ENCODE data around the gene JAG2. TPM values are rescaled to one million over a fixed set of nuclear protein-coding genes. Genes with fewer than 3 reads are reported as not detected.

Gene JAG2
- total RNA-seq, 6 experiments from 2014 or later, result 1.1 to 3.5 (median 1.2) TPM

- H3K36me3 ChIP-seq, result no peaks in the 10 kb centered on the region
- WGBS (ENCODE audit: insufficient coverage, low coverage, low lambda C conversion rate, missing lambda C conversion rate), result 60% methylated on average over 7 of the region's 7 CpGs
- no peaks in the 10 kb centered on the region for H3K9me3 ChIP-seq
- DNase-seq, result no peak
- TF ChIP-seq, protein P1, sequence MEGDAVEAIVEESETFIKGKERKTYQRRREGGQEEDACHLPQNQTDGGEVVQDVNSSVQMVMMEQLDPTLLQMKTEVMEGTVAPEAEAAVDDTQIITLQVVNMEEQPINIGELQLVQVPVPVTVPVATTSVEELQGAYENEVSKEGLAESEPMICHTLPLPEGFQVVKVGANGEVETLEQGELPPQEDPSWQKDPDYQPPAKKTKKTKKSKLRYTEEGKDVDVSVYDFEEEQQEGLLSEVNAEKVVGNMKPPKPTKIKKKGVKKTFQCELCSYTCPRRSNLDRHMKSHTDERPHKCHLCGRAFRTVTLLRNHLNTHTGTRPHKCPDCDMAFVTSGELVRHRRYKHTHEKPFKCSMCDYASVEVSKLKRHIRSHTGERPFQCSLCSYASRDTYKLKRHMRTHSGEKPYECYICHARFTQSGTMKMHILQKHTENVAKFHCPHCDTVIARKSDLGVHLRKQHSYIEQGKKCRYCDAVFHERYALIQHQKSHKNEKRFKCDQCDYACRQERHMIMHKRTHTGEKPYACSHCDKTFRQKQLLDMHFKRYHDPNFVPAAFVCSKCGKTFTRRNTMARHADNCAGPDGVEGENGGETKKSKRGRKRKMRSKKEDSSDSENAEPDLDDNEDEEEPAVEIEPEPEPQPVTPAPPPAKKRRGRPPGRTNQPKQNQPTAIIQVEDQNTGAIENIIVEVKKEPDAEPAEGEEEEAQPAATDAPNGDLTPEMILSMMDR (IDR thresholded peaks at IDR 0.05), result no peak
- TF ChIP-seq POLR2A (IDR thresholded peaks at IDR 0.05), result no peak
- intact Hi-C loops (cut with DNase I), result no loop called here
- ATAC-seq, result no peak
- H3K4me3 ChIP-seq, result no peak overlapping the region
- no peak overlapping the region for H3K27ac ChIP-seq
- H3K27me3 ChIP-seq, result no peaks in the 10 kb centered on the region
- no peaks in the 10 kb centered on the region for H3K4me1 ChIP-seq
Observed at GRCh38 chr14:105105158-105105557, 63.4 kb downstream of the JAG2 start.

GRCh38 chr14:105102893-105103292 is 65.7 kb downstream of the JAG2 start:
- DNase-seq (no peak), ATAC-seq (no peak)
- no peak overlapping the region for H3K4me3 ChIP-seq
- no peaks in the 10 kb centered on the region for H3K27me3 ChIP-seq
- no peaks in the 10 kb centered on the region for H3K36me3 ChIP-seq
- H3K4me1 ChIP-seq, result no peaks in the 10 kb centered on the region
- WGBS (ENCODE audit: insufficient coverage, low coverage, low lambda C conversion rate, missing lambda C conversion rate), result no CpG with 5 or more reads among the region's 3 CpGs
- intact Hi-C loops (cut with DNase I), result no loop called here
- TF ChIP-seq POLR2A (IDR thresholded peaks at IDR 0.05), result no peak
- TF ChIP-seq, protein P1 (IDR thresholded peaks at IDR 0.05), result no peak
- no peak overlapping the region for H3K27ac ChIP-seq
- H3K9me3 ChIP-seq, result no peaks in the 10 kb centered on the region

DNA sequence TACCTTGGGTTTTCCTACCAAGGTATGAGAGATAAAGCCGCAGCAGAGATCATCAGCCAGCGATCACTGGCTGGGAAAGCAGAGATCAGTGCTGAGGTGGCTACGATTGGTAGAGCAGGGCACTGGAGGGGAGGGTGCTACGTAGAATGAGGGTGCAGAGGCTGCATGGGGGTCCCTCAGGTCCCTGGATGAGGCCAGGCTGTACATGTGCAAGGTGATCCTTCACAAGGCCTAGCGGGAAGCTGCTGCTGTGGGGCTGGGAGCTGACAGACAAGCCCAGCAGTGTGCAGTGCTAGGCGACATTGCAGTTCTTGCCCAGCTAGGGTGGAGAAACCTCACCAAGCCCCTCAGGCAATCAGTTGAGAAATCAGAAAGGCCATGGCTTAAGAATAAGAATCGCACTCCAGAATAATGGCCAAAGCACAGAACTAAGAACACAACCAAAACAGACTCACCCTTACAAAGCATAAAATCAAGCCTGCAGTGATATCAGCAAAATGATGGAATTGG is 66.2 kb downstream of the JAG2 start:
- Histone ChIP-seq H3K4me1 (no peaks in the 10 kb centered on the region), H3K36me3 (no peaks in the 10 kb centered on the region), H3K27me3 (no peaks in the 10 kb centered on the region), H3K4me3 (no peak overlapping the region), H3K27ac (no peak overlapping the region), H3K9me3 (no peaks in the 10 kb centered on the region)
- TF ChIP-seq, protein P1 (IDR thresholded peaks at IDR 0.05), result no peak
- no peak for TF ChIP-seq POLR2A (IDR thresholded peaks at IDR 0.05)
- 75% methylated on average over 3 of the region's 7 CpGs for WGBS (ENCODE audit: insufficient coverage, low coverage, low lambda C conversion rate, missing lambda C conversion rate)
- DNase-seq (no peak), ATAC-seq (no peak)
- intact Hi-C loops (cut with DNase I), result no loop called here

GRCh38 chr14:105100910-105101309 is 67.7 kb downstream of the JAG2 start:
- Histone ChIP-seq H3K9me3 (no peaks in the 10 kb centered on the region), H3K36me3 (no peaks in the 10 kb centered on the region), H3K4me1 (no peaks in the 10 kb centered on the region), H3K4me3 (no peak overlapping the region), H3K27ac (no peak overlapping the region), H3K27me3 (no peaks in the 10 kb centered on the region)
- TF ChIP-seq, protein P1 (IDR thresholded peaks at IDR 0.05), result no peak
- no peak for TF ChIP-seq POLR2A (IDR thresholded peaks at IDR 0.05)
- intact Hi-C loops (cut with DNase I), result no loop called here
- DNase-seq (no peak), ATAC-seq (no peak)
- WGBS (ENCODE audit: insufficient coverage, low coverage, low lambda C conversion rate, missing lambda C conversion rate), result 81% methylated on average over 4 of the region's 4 CpGs

- TF ChIP-seq, protein P1 (IDR thresholded peaks at IDR 0.05), result no peak
- no peak for TF ChIP-seq POLR2A (IDR thresholded peaks at IDR 0.05)
- H3K36me3 ChIP-seq, result no peaks in the 10 kb centered on the region
- 59% methylated on average over 6 of the region's 6 CpGs for WGBS (ENCODE audit: insufficient coverage, low coverage, low lambda C conversion rate, missing lambda C conversion rate)
- no peaks in the 10 kb centered on the region for H3K9me3 ChIP-seq
- ATAC-seq (no peak), DNase-seq (no peak)
- no peaks in the 10 kb centered on the region for H3K4me1 ChIP-seq
- no peak overlapping the region for H3K27ac ChIP-seq
- H3K27me3 ChIP-seq, result no peaks in the 10 kb centered on the region
- intact Hi-C loops (cut with DNase I), result loop anchor here in 1 of 2 donors (10.0 kb wide), 2 partner anchors 185 to 255 kb away; no protein-coding TSS in a partner anchor
- no peak overlapping the region for H3K4me3 ChIP-seq
Observed at GRCh38 chr14:105099778-105100177, 68.8 kb downstream of the JAG2 start.
